Measurements from ENCODE around the gene SMPD3.

SMPD3 gene

GRCh38 chr16:68432701-68433100 is 15.6 kb downstream of the SMPD3 start:
- no peak for DNase-seq

GRCh38 chr16:68429076-68429854 is 19.0 kb downstream of the SMPD3 start:
- DNase-seq, result no peak

GRCh38 chr16:68427649-68428303 is 20.5 kb downstream of the SMPD3 start:
- DNase-seq, result no peak

- DNase-seq, result peak in 1 of 2 experiments; percentile 25
Measured at GRCh38 chr16:68426347-68426652, 22.0 kb downstream of the SMPD3 start.

GRCh38 chr16:68425498-68426346 is 22.6 kb downstream of the SMPD3 start:
- DNase-seq, result no peak

- no peak for DNase-seq
Measured at GRCh38 chr16:68423771-68424170, 24.5 kb downstream of the SMPD3 start.

GRCh38 chr16:68422396-68422960 is 25.8 kb downstream of the SMPD3 start:
- no peak for DNase-seq

GRCh38 chr16:68421076-68421475 is 27.2 kb downstream of the SMPD3 start:
- no peak for DNase-seq

GRCh38 chr16:68420366-68420942 is 27.9 kb downstream of the SMPD3 start:
- DNase-seq, result peak; percentile 30 to 81

- DNase-seq, result peak; percentile 58 to 87
Measured at GRCh38 chr16:68417711-68418301, 30.5 kb downstream of the SMPD3 start.

GRCh38 chr16:68416057-68417046 is 32.0 kb downstream of the SMPD3 start:
- peak; percentile 61 to 89 for DNase-seq

GRCh38 chr16:68414581-68414980 is 33.7 kb downstream of the SMPD3 start:
- DNase-seq, result no peak

- no peak for DNase-seq
Measured at GRCh38 chr16:68412061-68412460, 36.2 kb downstream of the SMPD3 start.

- DNase-seq, result no peak
Measured at GRCh38 chr16:68411086-68411485, 37.2 kb downstream of the SMPD3 start.

GRCh38 chr16:68408967-68409366 is 39.3 kb downstream of the SMPD3 start:
- DNase-seq, result no peak

GRCh38 chr16:68408428-68408827 is 39.9 kb downstream of the SMPD3 start:
- no peak for DNase-seq

GRCh38 chr16:68406458-68407152 is 41.7 kb downstream of the SMPD3 start:
- DNase-seq, result peak; percentile 54 to 87

GRCh38 chr16:68404736-68405345 is 43.5 kb downstream of the SMPD3 start:
- no peak for DNase-seq

- DNase-seq, result no peak
Measured at GRCh38 chr16:68403704-68404103, 44.6 kb downstream of the SMPD3 start.

GRCh38 chr16:68403177-68403576 is 45.1 kb downstream of the SMPD3 start:
- no peak for DNase-seq

Data from NCI-H2081 (cell line).